ACC112 (cell line): ENCODE data around the gene CD163L1.
"Not testable (repeated sequence)": the region's sequence is repeated elsewhere in the genome, so short reads cannot be mapped to it uniquely, and the experiment has no call there.

ENCODE experiments used
- H2AFZ ChIP-seq: fragments of 200-600 bp; sonication (generic); one replicate; pipeline ENCODE4 v1.6.0; 2017; ENCODE audit warnings: antibody characterized with exemption, low read length; ENCODE audit not compliant: unreplicated experiment
- H3K27ac ChIP-seq: fragments of 200-600 bp; sonication (generic); 2 replicates; pipeline ENCODE4 v1.5.1; 2014; ENCODE audit warnings: low read depth, mild to moderate bottlenecking, antibody characterized with exemption, low read length, moderate library complexity
- H3K27me3 ChIP-seq: fragments of 200-600 bp; sonication (generic); 2 replicates; pipeline ENCODE4 v1.6.1; 2014; ENCODE audit warnings: mild to moderate bottlenecking, antibody characterized with exemption, low read length, moderate library complexity, mixed read lengths; ENCODE audit not compliant: insufficient read depth
- H3K36me3 ChIP-seq: fragments of 200-600 bp; sonication (generic); 2 replicates; pipeline ENCODE4 v1.6.1; 2016; ENCODE audit warnings: mild to moderate bottlenecking, antibody characterized with exemption, low read length, moderate library complexity, mixed read lengths; ENCODE audit not compliant: insufficient read depth
- H3K4me1 ChIP-seq: fragments of 200-600 bp; sonication (generic); one replicate; pipeline ENCODE4 v1.6.1; 2016; ENCODE audit warnings: low read length, mixed read lengths; ENCODE audit not compliant: insufficient read depth, unreplicated experiment, control insufficient read depth
- H3K4me3 ChIP-seq: fragments of 200-600 bp; sonication (generic); 2 replicates; pipeline ENCODE4 v1.5.1; 2014; ENCODE audit warnings: mild to moderate bottlenecking, low read depth, low read length
- H3K79me2 ChIP-seq: fragments of 200-600 bp; sonication (generic); one replicate; pipeline ENCODE4 v1.6.0; 2016; ENCODE audit warnings: low read length; ENCODE audit not compliant: control insufficient read depth, unreplicated experiment, insufficient read depth

The CD163L1 gene

DNA sequence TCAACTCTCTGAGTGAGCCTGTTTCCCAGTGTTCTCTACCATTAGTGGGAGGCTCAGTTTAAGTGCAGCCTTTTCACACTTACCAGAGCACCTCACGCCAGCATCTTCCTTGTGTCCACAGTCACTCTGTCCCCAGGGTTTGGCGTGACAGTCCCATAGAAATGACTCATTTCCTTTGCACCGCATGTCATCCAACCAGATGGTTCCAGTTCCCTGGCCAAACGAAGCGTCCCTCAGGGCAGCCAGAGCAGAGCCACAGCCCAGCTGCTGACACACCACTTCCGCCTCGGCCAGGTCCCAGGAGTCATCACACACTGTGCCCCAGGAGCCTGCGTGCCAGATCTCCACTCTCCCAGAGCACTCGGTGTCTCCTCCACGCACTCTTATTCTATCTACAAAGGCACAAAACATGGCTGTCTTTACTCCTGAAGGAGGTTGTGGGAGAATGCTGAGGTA, 74.7 kb downstream of the CD163L1 start:
- Histone ChIP-seq H3K36me3 (no peaks in the 10 kb centered on the region), H2AFZ (no peak overlapping the region), H3K4me3 (no peak overlapping the region), H3K79me2 (no peaks in the 10 kb centered on the region), H3K4me1 (no peaks in the 10 kb centered on the region), H3K27ac (no peak overlapping the region), H3K27me3 (no peaks in the 10 kb centered on the region)

DNA sequence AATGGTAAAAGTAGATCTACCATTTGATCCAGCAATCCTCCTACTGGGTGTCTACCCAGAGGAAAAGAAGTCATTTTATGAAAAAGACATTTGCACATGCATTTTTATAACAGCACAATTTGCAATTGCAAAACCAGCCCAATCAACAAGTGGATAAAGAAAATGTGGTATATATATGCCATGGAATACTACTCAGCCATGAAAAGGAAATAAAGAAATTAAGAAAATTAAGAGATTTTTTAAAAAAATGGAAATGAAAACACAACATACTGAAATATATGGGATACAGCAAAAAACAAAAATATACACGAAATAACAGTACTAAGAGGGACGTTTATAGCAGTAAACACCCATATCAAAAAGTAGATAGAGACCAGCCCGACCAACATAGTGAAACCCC, 81.2 kb downstream of the CD163L1 start:
- Histone ChIP-seq H3K4me1 (no peaks in the 10 kb centered on the region), H3K79me2 (no peaks in the 10 kb centered on the region), H2AFZ (no peak overlapping the region), H3K27ac (no peak overlapping the region), H3K36me3 (no peaks in the 10 kb centered on the region), H3K4me3 (no peak overlapping the region), H3K27me3 (peaks cover 15% of the 10 kb centered on the region)

DNA sequence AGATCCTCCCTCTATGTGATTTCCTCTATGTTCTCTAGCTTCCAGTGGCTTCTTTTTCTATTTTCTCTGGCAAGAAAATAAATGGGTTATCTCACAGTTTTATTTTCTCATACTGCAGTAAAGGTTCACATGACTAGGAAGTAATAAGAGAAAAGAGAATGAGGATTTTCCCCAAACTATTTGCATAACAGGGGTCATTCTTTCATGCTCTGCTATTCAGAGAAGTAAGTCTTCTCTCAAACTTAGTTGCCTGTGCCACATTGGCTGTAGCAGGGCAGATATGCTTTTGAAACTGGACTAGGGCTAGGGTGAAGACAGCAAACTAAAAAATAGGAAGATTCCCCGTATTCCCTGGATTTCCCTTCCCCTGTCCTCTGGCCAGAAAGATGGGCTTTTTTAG, 82.7 kb downstream of the CD163L1 start:
- Histone ChIP-seq H2AFZ (no peak overlapping the region), H3K27ac (no peak overlapping the region), H3K4me3 (no peak overlapping the region), H3K27me3 (peaks cover 23% of the 10 kb centered on the region), H3K4me1 (no peaks in the 10 kb centered on the region), H3K36me3 (no peaks in the 10 kb centered on the region), H3K79me2 (no peaks in the 10 kb centered on the region)

DNA sequence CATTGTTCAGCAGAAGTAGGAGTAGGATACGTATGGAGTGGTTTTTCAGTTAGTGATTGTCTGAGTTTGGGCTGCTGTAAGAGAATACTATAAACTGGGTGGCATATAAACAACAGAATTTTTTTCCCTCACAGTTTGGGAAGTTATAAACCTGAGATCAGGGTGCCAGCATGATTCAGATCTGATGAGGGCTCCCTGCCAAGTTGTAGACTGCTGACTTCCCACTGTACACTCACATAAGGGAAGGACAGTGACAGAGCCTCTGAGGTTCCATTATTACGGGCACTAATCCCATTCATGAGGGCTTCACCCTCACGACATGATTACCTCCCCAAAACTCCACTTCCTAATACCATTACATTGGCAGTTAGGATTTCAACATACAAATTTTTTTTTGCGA, 89.4 kb downstream of the CD163L1 start:
- peaks cover 28% of the 10 kb centered on the region for H3K27me3 ChIP-seq
- H3K27ac ChIP-seq: no peak overlapping the region
- no peak overlapping the region for H3K4me3 ChIP-seq
- no peak overlapping the region for H2AFZ ChIP-seq
- no peaks in the 10 kb centered on the region for H3K36me3 ChIP-seq
- H3K79me2 ChIP-seq: no peaks in the 10 kb centered on the region
- no peaks in the 10 kb centered on the region for H3K4me1 ChIP-seq

DNA sequence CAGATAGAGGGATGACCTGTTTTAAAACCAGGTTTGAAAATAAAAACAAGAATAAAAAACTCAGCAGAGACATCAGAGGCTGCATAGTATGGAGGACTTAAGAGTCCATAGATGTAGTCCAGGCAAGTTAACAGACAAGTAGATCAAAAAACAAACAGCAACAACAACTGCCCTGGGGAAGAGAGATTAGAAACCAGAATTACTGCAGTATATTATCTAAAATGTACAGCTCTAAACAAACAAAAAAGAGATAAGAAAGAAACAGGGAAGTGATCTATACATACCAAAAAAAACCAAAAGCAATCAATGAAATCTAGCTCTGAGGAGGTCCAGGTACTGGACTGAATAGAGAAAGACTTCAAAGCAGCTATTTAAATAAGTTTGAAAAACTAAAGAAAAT, 91.3 kb downstream of the CD163L1 start:
- no peak overlapping the region for H3K4me3 ChIP-seq
- no peaks in the 10 kb centered on the region for H3K79me2 ChIP-seq
- no peak overlapping the region for H3K27ac ChIP-seq
- H3K27me3 ChIP-seq: peaks cover 23% of the 10 kb centered on the region
- H2AFZ ChIP-seq: no peak overlapping the region
- H3K36me3 ChIP-seq: no peaks in the 10 kb centered on the region
- H3K4me1 ChIP-seq: no peaks in the 10 kb centered on the region

DNA sequence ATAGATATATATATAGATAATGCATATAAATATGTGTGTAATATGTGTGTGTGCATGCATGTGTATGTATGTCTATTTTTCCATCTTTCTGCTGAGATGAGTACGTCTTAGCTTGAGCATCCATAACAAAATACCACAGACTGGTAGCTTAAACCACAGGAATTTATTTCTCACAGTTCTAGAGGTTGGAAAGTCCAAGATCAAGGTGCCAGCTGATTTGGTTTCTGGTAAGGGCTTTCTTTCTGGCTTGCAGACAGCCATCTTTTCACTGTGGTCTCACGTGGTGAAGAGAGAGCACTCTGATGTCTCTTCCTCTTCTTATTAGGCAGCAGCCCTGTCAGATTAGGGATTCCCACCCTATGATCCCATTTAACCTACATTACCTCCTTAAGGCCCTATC, 92.8 kb downstream of the CD163L1 start:
- H3K36me3 ChIP-seq: no peaks in the 10 kb centered on the region

DNA sequence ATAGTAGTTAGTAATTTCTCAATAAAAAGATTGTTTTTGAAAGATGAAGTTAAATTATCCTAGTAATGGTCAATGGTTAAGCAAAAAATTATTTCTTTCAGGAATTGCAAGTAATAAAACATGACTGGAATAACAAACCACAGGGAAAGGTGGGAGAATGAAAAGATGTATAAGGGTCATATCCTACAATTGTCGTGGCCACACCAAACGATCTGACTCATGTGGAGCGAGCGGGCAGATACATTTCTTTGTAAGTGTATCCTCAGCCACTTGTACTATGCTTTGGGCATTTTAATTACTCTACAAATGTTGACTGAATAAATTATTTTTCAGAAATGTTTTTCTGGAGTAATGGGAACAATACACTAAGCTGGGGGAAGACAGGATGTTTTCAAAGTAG, 94.5 kb downstream of the CD163L1 start:
- Histone ChIP-seq H3K4me3 (no peak overlapping the region), H3K27me3 (peaks cover 11% of the 10 kb centered on the region; the same call in 1 of the 2 replicates), H3K27ac (no peak overlapping the region)

More for the DNA sequence above, 92.8 kb downstream of the CD163L1 start:
- H3K27me3 ChIP-seq: peaks cover 14% of the 10 kb centered on the region; the same call in 1 of the 2 replicates
- H3K27ac ChIP-seq: no peak overlapping the region
- H3K4me3 ChIP-seq: no peak overlapping the region
- H3K4me1 ChIP-seq: no peaks in the 10 kb centered on the region
- H3K79me2 ChIP-seq: no peaks in the 10 kb centered on the region
- H2AFZ ChIP-seq: no peak overlapping the region

DNA sequence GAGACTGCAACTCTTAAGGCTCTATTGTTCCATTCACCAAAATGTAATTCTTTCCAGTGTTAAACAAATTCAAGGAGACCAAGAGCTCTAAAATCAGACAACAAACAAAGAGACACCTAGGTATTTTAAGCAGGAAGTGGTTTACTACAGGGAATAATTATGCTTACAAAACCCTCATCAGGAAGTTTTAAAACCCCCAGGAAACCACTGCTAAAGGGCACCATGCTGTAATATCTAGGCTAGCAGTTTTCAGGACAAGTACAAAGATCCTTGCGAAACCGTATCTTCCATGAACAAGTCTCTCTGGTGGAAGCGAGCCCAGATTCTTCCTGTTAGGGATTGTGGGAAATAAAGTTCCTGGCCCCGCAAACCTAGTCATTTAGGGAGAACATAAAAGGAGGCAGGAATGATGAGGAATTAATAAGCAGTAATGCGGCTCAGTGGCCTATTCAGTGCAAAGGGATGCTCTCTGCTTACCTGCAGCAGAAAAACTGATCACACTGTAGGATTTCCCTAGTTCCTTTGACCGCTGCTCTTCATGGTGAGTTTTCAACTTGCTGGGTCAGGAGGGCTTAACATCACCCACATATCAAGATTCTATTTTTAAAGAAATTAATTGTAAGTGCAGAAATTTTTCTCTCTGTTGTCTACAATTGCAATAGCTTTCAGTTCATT, 97.3 kb downstream of the CD163L1 start:
- Histone ChIP-seq H3K79me2 (no peaks in the 10 kb centered on the region), H3K4me3 (no peak overlapping the region), H3K36me3 (no peaks in the 10 kb centered on the region), H3K4me1 (no peaks in the 10 kb centered on the region), H3K27me3 (peaks cover 11% of the 10 kb centered on the region; the same call in 1 of the 2 replicates), H3K27ac (no peak overlapping the region), H2AFZ (no peak overlapping the region)

More for the DNA sequence above, 94.5 kb downstream of the CD163L1 start:
- Histone ChIP-seq H3K4me1 (no peaks in the 10 kb centered on the region), H3K79me2 (no peaks in the 10 kb centered on the region), H3K36me3 (no peaks in the 10 kb centered on the region), H2AFZ (no peak overlapping the region)

DNA sequence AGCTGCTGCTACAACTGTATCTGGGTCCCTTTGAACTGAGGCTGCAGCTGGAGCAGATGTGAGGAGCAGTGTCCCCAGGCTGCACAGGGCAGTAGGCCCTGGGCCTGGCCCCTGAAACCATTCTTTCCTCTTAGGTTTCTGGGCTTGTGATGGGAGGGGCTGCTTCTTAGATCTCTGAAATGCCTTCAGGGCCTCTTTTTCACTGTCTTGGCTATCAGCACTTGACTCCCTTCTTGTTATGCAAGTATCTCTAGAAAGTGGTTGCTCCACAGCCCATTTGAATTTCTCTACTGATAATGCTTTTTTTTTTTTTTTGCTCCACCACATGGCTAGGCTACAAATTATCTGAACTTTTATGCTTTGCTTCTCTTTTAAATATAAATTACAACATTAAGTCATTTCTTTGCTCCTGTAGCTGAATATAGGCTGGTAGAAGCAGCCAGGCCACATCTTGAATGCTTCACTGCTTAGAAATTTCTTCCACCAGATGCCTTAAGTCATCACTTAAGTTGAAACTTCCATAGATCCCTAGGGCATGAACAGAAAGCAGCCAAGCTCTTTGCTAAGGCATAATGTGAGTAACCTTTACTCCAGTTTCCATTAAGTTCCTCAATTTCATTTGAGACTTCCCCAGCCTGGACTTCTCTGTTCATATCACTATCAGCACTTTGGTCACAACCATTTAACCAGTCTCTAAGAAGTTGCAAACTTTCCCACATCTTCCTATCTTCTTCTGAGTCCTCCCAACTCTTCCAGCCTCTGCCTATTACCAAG, 98.9 kb downstream of the CD163L1 start:
- no peaks in the 10 kb centered on the region for H3K79me2 ChIP-seq
- no peak overlapping the region for H3K27ac ChIP-seq
- H3K4me3 ChIP-seq: no peak overlapping the region
- no peaks in the 10 kb centered on the region for H3K4me1 ChIP-seq
- peaks cover 4% of the 10 kb centered on the region; the same call in 1 of the 2 replicates for H3K27me3 ChIP-seq
- no peak overlapping the region for H2AFZ ChIP-seq
- no peaks in the 10 kb centered on the region for H3K36me3 ChIP-seq

DNA sequence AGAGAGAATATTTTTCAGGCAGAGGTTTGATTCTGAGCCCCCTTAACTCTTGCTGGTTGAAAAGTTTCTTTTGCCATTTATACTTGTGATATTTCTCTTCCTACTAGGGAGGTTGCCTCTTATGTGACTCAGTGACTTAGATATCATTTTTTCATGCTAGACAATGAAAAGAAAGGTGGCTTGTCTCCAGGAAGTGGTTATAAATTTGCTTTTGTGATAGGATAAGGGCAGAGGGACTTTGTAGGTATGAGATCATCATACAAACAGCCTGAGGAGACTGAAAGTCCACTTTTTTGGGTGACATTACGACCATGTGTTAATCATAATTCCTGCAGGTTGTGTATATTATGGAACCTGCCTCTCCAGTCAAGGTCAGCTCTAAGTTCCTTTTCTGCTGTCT, 104.3 kb downstream of the CD163L1 start:
- Histone ChIP-seq H2AFZ (no peak overlapping the region), H3K79me2 (no peaks in the 10 kb centered on the region), H3K27ac (no peak overlapping the region), H3K36me3 (no peaks in the 10 kb centered on the region), H3K27me3 (no peaks in the 10 kb centered on the region), H3K4me3 (no peak overlapping the region), H3K4me1 (no peaks in the 10 kb centered on the region)

DNA sequence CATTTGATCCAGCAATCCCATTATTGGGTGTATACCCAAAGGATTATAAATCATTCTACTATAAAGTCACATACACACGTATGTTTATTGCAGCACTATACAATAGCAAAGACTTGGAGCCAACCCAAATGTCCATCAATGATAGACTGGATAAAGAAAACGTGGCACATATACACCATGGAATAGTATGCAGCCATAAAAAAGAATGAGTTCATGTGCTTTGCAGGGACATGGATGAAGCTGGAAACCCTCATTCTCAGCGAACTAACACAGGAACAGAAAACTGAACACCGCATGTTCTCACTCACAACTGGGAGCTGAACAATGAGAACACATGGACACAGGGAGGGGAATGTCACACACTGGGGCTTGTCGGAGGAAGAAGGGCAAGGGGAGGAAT, 106.2 kb downstream of the CD163L1 start:
- H3K27me3 ChIP-seq, H3K27ac ChIP-seq, H3K4me1 ChIP-seq, H2AFZ ChIP-seq, H3K79me2 ChIP-seq, H3K36me3 ChIP-seq, H3K4me3 ChIP-seq: not testable (repeated sequence)
